Suppressor macrophage (primary cell): ENCODE data around the gene PABPN1L.

Experiments
- DNase-seq, 4 experiments: peaks; one replicate each; pipeline ENCODE4 v3.0.0-alpha.2; 2020 to 2022

Gene PABPN1L

GRCh38 chr16:88848557-88848956 is 17.9 kb downstream of the PABPN1L start:
- no peak for DNase-seq

- DNase-seq: no peak
Measured at GRCh38 chr16:88847654-88848053, 18.8 kb downstream of the PABPN1L start.

- peak; percentile 73 to 90 (median 87) for DNase-seq
Measured at GRCh38 chr16:88846088-88846487, 20.4 kb downstream of the PABPN1L start.

GRCh38 chr16:88844419-88845036 is 21.9 kb downstream of the PABPN1L start:
- no peak for DNase-seq

- no peak for DNase-seq
Measured at GRCh38 chr16:88843256-88843655, 23.2 kb downstream of the PABPN1L start.

- DNase-seq: no peak
Measured at GRCh38 chr16:88842806-88843205, 23.7 kb downstream of the PABPN1L start.

- no peak for DNase-seq
Measured at GRCh38 chr16:88842308-88842756, 24.1 kb downstream of the PABPN1L start.

- no peak for DNase-seq
Measured at GRCh38 chr16:88841521-88842307, 24.7 kb downstream of the PABPN1L start.

- no peak for DNase-seq
Measured at GRCh38 chr16:88840600-88841215, 25.8 kb downstream of the PABPN1L start.

- peak in 3 of 4 experiments; percentile 41 to 49 (median 49) for DNase-seq
Measured at GRCh38 chr16:88839745-88840599, 26.5 kb downstream of the PABPN1L start.

- DNase-seq: peak in 1 of 4 experiments; percentile 37
Measured at GRCh38 chr16:88839026-88839529, 27.4 kb downstream of the PABPN1L start.

- no peak for DNase-seq
Measured at GRCh38 chr16:88838566-88838965, 27.9 kb downstream of the PABPN1L start.

GRCh38 chr16:88837806-88838205 is 28.7 kb downstream of the PABPN1L start:
- no peak for DNase-seq

- DNase-seq: no peak
Measured at GRCh38 chr16:88836791-88837190, 29.7 kb downstream of the PABPN1L start.

- no peak for DNase-seq
Measured at GRCh38 chr16:88835818-88836217, 30.6 kb downstream of the PABPN1L start.

- DNase-seq: no peak
Measured at GRCh38 chr16:88835383-88835782, 31.1 kb downstream of the PABPN1L start.

- DNase-seq: no peak
Measured at GRCh38 chr16:88834670-88835069, 31.8 kb downstream of the PABPN1L start.

- no peak for DNase-seq
Measured at GRCh38 chr16:88833086-88833485, 33.4 kb downstream of the PABPN1L start.

- no peak for DNase-seq
Measured at GRCh38 chr16:88831838-88832237, 34.6 kb downstream of the PABPN1L start.

- no peak for DNase-seq
Measured at GRCh38 chr16:88830783-88831182, 35.7 kb downstream of the PABPN1L start.

GRCh38 chr16:88830258-88830657 is 36.2 kb downstream of the PABPN1L start:
- no peak for DNase-seq

- DNase-seq: no peak
Measured at GRCh38 chr16:88828711-88829110, 37.7 kb downstream of the PABPN1L start.
